SKM-1 treated with dmso at 0.1 percent for 144 hours (cell line): Measurements from ENCODE around the gene DTX4.
A peak's percentile ranks its signal among the peaks of the same experiment; 100 is the strongest.

ENCODE experiments used
- DNase-seq: peaks from one replicate; lab custom pipeline; 2025; ENCODE audit not compliant: unreplicated experiment; lab: John Stamatoyannopoulos, UW

DTX4 gene

GRCh38 chr11:59172345-59173079 is 580 bp downstream of the DTX4 start:
- DNase-seq, result no peak

- no peak for DNase-seq
Observed at GRCh38 chr11:59173080-59173963, 1.4 kb downstream of the DTX4 start.

DNA sequence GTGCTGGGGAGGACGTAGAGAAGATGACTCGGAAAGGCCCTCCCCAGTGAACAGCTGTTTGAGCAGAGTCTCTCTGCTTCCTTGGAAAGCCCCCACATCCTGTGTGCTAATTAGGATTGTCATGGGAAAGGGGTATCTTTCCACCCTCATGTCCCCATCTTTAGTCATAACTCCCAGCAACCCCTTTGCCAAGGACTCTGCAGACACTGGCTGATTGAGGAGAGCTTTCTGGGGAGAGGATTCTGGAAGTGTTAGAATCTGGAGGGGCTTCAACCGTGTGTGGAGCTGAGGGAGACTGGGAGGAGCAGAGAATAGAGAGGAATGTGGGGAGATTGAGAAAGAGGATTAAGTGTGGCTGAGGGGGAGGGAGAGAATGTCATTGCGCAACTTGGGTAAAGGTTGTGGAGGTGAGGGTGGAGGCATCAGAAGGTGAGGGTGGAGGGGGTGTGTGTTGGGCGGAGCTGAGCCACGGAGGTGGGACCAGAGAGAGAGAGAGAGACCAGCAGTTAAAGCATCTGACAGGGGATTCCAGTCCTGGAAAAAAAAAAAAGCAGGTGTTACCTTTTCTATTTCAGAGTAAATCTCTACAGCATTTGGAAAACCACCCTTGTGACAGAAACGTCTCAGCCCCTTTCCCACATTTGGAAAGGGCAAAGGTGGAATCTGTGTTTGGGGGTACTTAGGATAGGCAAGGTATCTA is 2.2 kb downstream of the DTX4 start:
- DNase-seq, result no peak

GRCh38 chr11:59174664-59175033 is 2.7 kb downstream of the DTX4 start:
- DNase-seq, result no peak

- DNase-seq, result no peak
Observed at GRCh38 chr11:59175091-59175501, 3.2 kb downstream of the DTX4 start.

- no peak for DNase-seq
Observed at GRCh38 chr11:59176330-59176729, 4.4 kb downstream of the DTX4 start.

- no peak for DNase-seq
Observed at GRCh38 chr11:59178402-59178801, 6.5 kb downstream of the DTX4 start.

DNA sequence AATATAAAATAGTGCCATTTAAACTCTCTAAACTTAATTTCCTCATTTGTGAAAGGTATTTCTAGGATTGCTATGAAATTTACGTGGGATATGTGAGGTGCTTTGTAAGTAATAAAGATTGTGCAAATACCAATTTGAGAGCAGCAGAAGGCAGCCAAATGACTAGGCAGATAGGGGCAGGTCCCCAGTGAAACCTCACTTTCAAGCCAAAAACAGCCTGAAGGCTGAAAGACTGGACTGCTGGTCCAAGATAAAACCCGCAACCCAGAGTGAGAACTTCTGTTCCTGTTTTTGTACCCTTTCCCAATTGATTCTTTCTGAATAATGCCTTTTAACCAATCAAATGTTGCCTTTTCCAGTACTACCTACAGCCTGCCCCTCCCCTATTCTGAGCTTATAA is 7.2 kb downstream of the DTX4 start:
- DNase-seq, result no peak

DNA sequence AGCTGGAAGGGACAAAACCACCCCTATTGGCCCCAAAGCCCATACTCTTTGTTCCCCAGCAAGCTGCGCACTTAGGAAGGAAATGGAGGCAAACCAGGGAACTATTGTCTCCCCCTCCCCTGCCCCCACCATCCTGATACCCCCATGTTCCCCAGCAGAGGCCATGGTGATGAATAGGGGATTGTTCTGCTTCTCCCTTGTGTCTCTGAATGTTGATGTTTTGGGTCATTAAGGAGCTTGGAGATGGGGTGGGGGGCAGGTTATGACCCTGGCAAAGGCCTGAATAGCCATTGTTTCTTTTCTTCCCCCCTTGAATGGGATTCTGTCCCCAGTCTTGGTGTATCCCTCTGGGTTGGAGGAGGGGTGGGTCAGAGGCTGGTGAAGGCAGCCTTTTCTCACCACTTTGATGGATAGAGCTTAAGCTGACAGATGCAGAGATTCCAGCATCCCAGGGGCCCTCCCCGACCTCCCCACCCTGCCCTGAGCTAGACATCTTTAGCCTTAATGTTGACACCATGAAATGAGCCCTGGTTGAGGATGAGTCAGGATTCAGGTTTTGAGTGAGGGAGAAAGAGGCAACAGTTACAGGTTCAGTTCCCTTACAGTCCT is 8.3 kb downstream of the DTX4 start:
- DNase-seq, result no peak

DNA sequence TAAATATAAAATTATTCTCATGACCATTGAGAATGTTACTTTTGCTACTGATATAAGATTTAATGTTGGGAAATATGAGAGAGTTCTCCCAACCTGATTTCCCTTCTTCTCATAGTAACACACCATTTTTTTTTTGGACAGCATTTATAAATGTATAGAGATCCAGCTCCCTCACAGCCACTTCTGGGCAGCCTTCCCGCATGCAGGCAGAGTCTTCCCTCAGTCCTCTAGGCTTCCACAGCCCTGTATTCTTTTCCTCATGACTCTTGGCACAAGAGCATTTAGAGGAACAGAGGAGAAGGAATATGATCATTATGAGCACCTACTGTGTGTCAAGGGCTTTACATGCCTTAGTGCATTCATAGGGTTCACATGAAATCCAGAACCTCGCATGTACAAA is 9.0 kb downstream of the DTX4 start:
- no peak for DNase-seq

DNA sequence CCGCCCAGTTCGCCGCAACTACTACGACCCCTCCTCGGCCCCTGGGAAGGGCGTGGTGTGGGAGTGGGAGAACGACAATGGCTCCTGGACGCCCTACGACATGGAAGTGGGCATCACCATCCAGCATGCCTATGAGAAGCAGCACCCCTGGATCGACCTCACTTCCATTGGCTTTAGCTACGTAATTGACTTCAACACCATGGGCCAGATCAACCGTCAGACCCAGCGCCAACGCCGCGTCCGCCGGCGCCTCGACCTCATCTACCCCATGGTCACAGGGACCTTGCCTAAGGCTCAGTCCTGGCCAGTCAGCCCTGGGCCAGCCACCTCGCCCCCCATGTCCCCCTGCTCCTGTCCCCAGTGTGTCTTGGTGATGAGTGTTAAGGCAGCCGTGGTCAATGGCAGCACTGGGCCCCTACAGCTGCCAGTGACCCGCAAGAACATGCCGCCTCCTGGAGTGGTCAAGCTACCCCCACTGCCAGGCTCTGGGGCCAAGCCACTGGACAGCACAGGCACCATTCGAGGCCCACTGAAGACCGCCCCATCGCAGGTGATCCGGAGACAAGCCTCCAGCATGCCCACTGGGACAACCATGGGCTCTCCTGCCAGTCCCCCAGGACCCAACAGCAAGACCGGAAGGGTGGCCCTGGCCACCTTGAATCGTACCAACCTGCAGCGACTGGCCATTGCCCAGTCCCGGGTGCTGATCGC is 10.0 kb downstream of the DTX4 start:
- DNase-seq, result no peak

- DNase-seq, result no peak
Observed at GRCh38 chr11:59182457-59183151, 10.7 kb downstream of the DTX4 start.

- DNase-seq, result no peak
Observed at GRCh38 chr11:59183771-59184170, 11.8 kb downstream of the DTX4 start.

- DNase-seq, result no peak
Observed at GRCh38 chr11:59184691-59185339, 12.9 kb downstream of the DTX4 start.

DNA sequence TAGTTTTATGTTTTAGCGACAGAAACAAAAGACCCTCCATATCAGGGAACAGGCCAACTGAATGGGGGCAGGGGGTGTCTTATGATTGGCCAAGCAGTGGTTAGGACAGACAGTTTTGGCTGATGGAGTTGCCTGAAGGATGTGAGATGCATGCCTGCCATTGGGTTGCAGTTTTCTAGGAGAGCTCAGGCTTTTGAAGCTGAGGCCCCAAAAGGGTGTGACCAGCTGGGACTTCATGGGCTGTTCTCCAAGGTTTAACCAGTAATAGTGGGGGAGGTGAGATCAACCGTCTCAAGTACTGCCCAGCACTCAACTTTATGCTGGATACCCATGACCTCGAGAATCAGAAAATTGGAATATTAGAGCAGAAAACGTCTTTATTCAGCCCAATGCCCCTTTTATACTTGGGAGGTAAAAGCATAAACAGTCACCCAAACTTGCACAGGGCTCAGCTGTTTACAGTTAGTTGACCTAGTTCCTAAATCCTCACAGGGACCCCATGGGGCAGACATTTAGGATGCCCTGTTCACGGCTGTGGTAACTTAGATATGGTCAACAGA is 13.5 kb downstream of the DTX4 start:
- no peak for DNase-seq

DNA sequence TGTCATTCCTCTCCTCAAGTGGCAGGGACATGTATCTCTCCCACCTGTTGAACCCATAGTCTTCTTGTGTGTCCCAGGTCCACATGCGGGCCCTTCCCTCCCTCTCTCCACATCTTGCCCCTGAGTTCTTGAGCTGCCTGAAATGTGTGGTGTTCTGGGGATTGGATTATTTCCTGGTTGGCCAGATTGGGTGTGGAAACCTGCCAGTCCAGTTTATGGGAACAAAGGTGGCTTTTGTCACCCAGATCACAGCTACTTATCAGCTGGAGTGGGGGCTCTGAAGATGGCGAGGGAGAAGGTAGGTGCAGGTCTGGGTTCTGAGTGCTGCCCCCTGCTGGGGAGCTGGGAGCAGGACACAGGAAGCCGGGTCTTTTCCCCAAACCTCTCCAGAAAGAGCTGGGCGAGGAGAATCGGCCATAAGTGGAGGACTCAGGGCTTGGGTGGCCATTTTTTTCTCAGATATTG is 14.2 kb downstream of the DTX4 start:
- DNase-seq, result peak; percentile 26

DNA sequence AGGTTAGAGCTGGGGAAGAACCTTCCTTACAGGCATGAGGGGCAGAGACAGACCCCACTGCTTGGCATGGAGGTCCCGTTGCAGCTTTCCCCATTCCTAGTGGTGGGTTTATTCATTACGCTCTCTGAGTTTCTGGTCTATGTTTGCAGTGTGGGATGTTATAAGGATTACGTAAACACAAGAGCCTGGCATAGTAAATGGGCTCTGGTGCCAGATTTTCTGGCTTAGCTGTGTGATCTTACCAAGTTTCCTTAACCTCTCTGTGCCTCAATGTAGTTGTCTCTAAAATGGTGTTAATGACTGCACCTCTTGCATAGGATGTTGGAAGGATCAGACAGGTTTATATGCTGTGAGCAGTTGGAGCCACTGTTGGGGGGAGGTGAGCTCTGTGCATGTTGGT is 15.1 kb downstream of the DTX4 start:
- DNase-seq, result no peak

- DNase-seq, result peak; percentile 38
Observed at GRCh38 chr11:59187587-59187986, 15.7 kb downstream of the DTX4 start.

DNA sequence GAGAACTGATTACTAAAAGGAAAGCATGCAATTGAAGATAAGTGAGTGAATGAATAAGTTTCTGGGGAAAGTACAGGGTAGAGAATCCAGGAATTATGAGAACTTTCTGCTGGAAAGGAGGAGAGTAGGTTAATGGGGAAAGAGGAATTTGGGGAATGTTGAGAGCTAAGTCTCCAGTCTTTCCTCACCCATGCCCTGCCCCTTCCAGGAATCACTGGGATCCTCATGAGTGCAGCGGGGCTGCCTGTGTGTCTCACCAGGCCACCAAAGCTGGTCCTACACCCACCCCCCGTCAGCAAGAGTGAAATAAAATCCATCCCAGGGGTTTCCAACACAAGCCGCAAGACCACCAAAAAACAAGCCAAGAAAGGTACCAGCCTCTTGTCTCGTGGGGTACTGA is 17.0 kb downstream of the DTX4 start:
- no peak for DNase-seq
